ENCODE data around the gene RARS1.

Gene RARS1

GRCh38 chr5:168562279-168562678 is 76.0 kb downstream of the RARS1 start:
- H4K20me1 ChIP-seq (ENCODE audit: control insufficient read depth, insufficient read depth, low read depth, low read length), result peaks cover 9% of the 10 kb centered on the region; the same call in 1 of the 2 replicates
- no peaks in the 10 kb centered on the region for H3K9me2 ChIP-seq (replicated peaks; ENCODE audit: control insufficient read depth, low read length)
- H3K9me3 ChIP-seq (ENCODE audit: control insufficient read depth, insufficient read depth, low read length), result no peaks in the 10 kb centered on the region
- H3F3A ChIP-seq (ENCODE audit: control insufficient read depth, insufficient read depth), result no peaks in the 10 kb centered on the region
- H3K27me3 ChIP-seq (ENCODE audit: control insufficient read depth, low read length), result no peaks in the 10 kb centered on the region
- H3K4me2 ChIP-seq (ENCODE audit: low read length), result no peak overlapping the region
- TF ChIP-seq CTCF (IDR thresholded peaks at IDR 0.05; ENCODE audit: low read depth, low read length, poor library complexity, severe bottlenecking) (no peak), EZH2phosphoT487 (IDR thresholded peaks at IDR 0.05; ENCODE audit: borderline replicate concordance, low read length) (no peak)
- no peak overlapping the region for H3K4me3 ChIP-seq (ENCODE audit: low read length)
- H3K36me3 ChIP-seq (ENCODE audit: control insufficient read depth, low read length), result peaks cover 95% of the 10 kb centered on the region
- H3K27ac ChIP-seq (ENCODE audit: low read depth, low read length), result no peak overlapping the region
- peaks cover 61% of the 10 kb centered on the region for H3K79me2 ChIP-seq (ENCODE audit: control insufficient read depth, low read length)
- no peaks in the 10 kb centered on the region for H3K4me1 ChIP-seq (ENCODE audit: control insufficient read depth, low read length)

- peaks cover 94% of the 10 kb centered on the region for H3K36me3 ChIP-seq (ENCODE audit: control insufficient read depth, low read length)
- peaks cover 78% of the 10 kb centered on the region for H3K79me2 ChIP-seq (ENCODE audit: control insufficient read depth, low read length)
These were observed 77.7 kb downstream of the RARS1 start for GRCh38 chr5:168563959-168564358.

GRCh38 chr5:168568738-168569137 is 82.5 kb downstream of the RARS1 start:
- TF ChIP-seq EZH2phosphoT487 (IDR thresholded peaks at IDR 0.05; ENCODE audit: borderline replicate concordance, low read length), result no peak
- H3K79me2 ChIP-seq (ENCODE audit: control insufficient read depth, low read length), result peaks cover 92% of the 10 kb centered on the region
- no peaks in the 10 kb centered on the region for H3K9me2 ChIP-seq (replicated peaks; ENCODE audit: control insufficient read depth, low read length)
- H3K4me2 ChIP-seq (ENCODE audit: low read length), result no peak overlapping the region
- no peak overlapping the region for H3K4me3 ChIP-seq (ENCODE audit: low read length)
- H3K36me3 ChIP-seq (ENCODE audit: control insufficient read depth, low read length), result peaks cover 65% of the 10 kb centered on the region
- no peaks in the 10 kb centered on the region for H3F3A ChIP-seq (ENCODE audit: control insufficient read depth, insufficient read depth)
- H4K20me1 ChIP-seq (ENCODE audit: control insufficient read depth, insufficient read depth, low read depth, low read length), result peaks cover 19% of the 10 kb centered on the region; the same call in 1 of the 2 replicates
- no peaks in the 10 kb centered on the region for H3K4me1 ChIP-seq (ENCODE audit: control insufficient read depth, low read length)
- no peaks in the 10 kb centered on the region for H3K9me3 ChIP-seq (ENCODE audit: control insufficient read depth, insufficient read depth, low read length)
- H3K27ac ChIP-seq (ENCODE audit: low read depth, low read length), result no peak overlapping the region
- H3K27me3 ChIP-seq (ENCODE audit: control insufficient read depth, low read length), result no peaks in the 10 kb centered on the region

More at GRCh38 chr5:168563959-168564358, 77.7 kb downstream of the RARS1 start:
- Histone ChIP-seq H3K27me3 (ENCODE audit: control insufficient read depth, low read length) (no peaks in the 10 kb centered on the region), H4K20me1 (ENCODE audit: control insufficient read depth, insufficient read depth, low read depth, low read length) (peaks cover 19% of the 10 kb centered on the region; the same call in 1 of the 2 replicates), H3K27ac (ENCODE audit: low read depth, low read length) (no peak overlapping the region), H3K4me1 (ENCODE audit: control insufficient read depth, low read length) (no peaks in the 10 kb centered on the region), H3K9me2 (replicated peaks; ENCODE audit: control insufficient read depth, low read length) (no peaks in the 10 kb centered on the region), H3F3A (ENCODE audit: control insufficient read depth, insufficient read depth) (no peaks in the 10 kb centered on the region), H3K9me3 (ENCODE audit: control insufficient read depth, insufficient read depth, low read length) (no peaks in the 10 kb centered on the region), H3K4me3 (ENCODE audit: low read length) (no peak overlapping the region), H3K4me2 (ENCODE audit: low read length) (no peak overlapping the region)
- TF ChIP-seq CTCF (IDR thresholded peaks at IDR 0.05; ENCODE audit: low read depth, low read length, poor library complexity, severe bottlenecking) (no peak), EZH2phosphoT487 (IDR thresholded peaks at IDR 0.05; ENCODE audit: borderline replicate concordance, low read length) (no peak)
